Colon (tissue), 2 donors: Measurements from ENCODE around the gene DOCK9.

Source experiments
- FAIRE-seq: peaks from 2 replicates; lab custom pipeline; 2012; peaks lifted over from hg19 to GRCh38; lab: Jason Lieb, UNC
- donor health status: control.
- donor health status: control.

DOCK9 gene

GRCh38 chr13:98886587-98887230, 91.2 kb downstream of the DOCK9 start:
- no peak for FAIRE-seq

- FAIRE-seq = no peak
Measured at GRCh38 chr13:98885600-98885999, 92.3 kb downstream of the DOCK9 start.

- no peak for FAIRE-seq
Measured at GRCh38 chr13:98883998-98884397, 93.9 kb downstream of the DOCK9 start.

- no peak for FAIRE-seq
Measured at GRCh38 chr13:98881390-98881789, 96.5 kb downstream of the DOCK9 start.

- no peak for FAIRE-seq
Measured at GRCh38 chr13:98880677-98881076, 97.2 kb downstream of the DOCK9 start.

GRCh38 chr13:98879957-98880356, 97.9 kb downstream of the DOCK9 start:
- no peak for FAIRE-seq

DNA sequence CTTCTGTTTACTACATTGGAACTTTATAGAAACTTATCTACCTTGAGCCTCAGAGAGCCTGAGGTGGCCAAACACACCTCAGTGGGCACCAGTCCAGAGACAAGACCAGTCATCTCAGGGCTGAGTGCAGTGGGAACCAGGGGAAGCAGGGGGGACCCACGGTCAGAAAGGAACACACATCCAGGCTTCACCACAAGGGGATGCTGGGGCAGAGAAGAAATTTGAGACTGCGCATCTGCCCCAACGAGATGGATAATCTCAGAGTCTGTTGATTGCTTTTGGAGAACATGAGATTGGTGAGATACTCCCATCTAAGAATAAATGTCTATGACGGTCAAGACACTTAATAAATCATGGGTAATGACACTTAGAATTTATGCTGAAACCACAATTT, 98.7 kb downstream of the DOCK9 start:
- no peak for FAIRE-seq

- no peak for FAIRE-seq
Measured at GRCh38 chr13:98878486-98879126, 99.3 kb downstream of the DOCK9 start.

GRCh38 chr13:98877936-98878335, 99.9 kb downstream of the DOCK9 start:
- FAIRE-seq = no peak

GRCh38 chr13:98877466-98877865, 100.4 kb downstream of the DOCK9 start:
- no peak for FAIRE-seq

GRCh38 chr13:98875146-98875729, 102.6 kb downstream of the DOCK9 start:
- FAIRE-seq = no peak

DNA sequence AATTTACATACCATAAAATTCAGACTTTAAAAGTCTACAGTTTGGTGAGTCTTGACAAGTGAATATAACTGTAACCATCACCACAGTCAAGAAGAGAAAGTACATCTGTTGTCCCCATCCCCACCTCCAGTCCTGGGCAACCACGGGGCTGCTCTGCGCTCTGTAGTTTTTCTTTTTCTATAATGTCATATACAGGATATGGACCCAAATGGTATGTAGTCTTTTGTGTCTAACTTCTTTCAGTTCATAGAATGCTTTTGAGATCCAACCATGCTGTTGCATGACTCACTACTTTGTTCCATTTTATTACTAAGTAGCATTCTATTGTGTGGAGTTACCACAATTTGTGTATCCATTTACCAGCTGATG, 103.9 kb downstream of the DOCK9 start:
- no peak for FAIRE-seq

DNA sequence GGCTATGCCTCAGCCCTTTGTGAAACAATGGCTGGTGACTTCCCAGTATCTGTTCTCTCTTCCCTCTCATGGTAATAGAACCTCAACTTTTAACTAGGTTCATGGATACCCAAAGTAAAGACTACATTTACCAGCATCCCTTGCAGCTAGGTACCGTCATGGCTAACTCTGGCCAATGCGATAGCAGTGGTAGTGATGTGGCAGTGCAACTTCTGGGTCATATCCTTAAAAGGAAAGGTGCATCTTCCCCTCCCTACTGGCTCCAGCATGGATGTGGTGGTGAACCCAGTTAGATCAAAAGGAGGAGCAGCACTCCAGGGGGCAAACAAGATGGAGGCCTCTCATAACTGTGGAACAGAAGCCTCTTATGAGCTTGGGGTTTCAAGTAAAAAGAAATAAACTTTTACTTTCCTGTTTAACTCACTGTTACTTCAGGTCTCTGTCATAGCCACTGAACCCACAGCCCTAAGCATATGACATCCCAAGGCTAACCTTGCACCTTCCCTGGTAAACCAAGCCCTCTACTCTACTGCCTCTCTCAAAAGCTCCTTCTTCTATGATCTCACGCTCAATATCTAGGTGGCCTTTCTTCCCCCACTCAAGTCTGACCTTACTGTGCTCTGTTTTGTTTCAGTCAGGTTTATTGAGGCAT, 104.4 kb downstream of the DOCK9 start:
- no peak for FAIRE-seq

DNA sequence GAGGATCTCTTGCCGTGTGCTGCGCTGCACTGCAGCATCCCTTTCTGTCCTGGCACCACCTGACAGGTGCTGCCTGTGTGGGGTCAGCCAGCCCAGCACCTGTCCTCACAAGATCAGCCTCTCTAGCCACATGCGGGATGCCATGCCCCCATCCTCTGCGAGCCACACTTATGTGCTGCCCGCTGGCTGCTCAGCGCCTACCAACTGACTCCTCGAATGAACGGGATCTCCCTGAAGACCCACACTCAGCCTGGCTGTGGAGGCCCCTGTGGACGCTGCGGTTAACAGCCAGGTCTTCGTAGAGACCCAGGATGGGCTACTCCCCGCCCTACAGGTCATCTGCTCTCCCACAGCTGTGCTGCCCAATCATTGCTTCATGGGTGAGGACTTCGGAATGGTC, 106.1 kb downstream of the DOCK9 start:
- FAIRE-seq = no peak

GRCh38 chr13:98869408-98870090, 108.3 kb downstream of the DOCK9 start:
- no peak for FAIRE-seq

GRCh38 chr13:98868932-98869331, 108.9 kb downstream of the DOCK9 start:
- no peak for FAIRE-seq

- FAIRE-seq = no peak
Measured at GRCh38 chr13:98866882-98867281, 111.0 kb downstream of the DOCK9 start.

- FAIRE-seq = no peak
Measured at GRCh38 chr13:98860491-98860890, 117.4 kb downstream of the DOCK9 start.

GRCh38 chr13:98858191-98858590, 119.7 kb downstream of the DOCK9 start:
- no peak for FAIRE-seq

DNA sequence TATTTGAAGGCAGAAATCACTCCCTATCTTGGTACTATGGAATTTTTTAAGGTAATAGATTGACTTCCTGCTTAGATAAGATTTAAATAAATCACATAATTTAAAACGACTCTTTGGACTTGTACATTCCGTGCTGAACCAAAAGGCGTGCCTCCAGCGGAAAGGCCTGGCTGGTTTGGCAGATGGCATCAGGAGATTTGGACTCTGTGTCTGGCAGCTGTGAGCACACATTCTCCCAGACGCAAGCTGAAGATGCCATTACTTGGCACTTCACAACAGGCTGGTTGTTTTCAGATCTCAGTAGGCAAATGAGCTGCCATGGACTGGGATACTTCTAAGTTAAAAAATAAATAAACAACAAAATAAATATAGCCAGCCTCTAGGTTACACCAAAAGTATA, 120.9 kb downstream of the DOCK9 start:
- FAIRE-seq = no peak

- FAIRE-seq = no peak
Measured at GRCh38 chr13:98854448-98854847, 123.4 kb downstream of the DOCK9 start.

- FAIRE-seq = no peak
Measured at GRCh38 chr13:98853771-98854221, 124.1 kb downstream of the DOCK9 start.

DNA sequence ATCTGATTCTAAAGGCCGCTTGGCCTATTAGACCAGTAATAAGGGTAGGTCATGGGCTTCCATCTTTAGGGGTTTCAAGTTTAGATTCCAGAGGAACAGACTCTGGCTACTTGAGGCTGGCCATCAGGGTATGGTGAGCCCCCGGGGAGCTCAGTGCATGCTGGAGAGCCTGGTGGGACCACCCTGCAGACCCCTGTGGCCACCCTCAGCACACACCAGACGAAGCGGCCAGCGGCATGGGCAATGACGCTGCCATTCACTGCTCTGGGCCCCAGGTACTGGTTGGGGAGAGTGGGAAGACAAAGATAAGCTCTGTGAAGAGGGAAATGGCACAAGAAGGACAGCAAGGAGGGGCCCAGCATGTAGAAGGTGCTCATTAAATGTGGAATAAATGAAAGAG, 126.6 kb downstream of the DOCK9 start:
- FAIRE-seq = no peak
